ENCODE measurements around the gene IRF7.
A peak's percentile ranks its signal among the peaks of the same experiment; 100 is the strongest.

GRCh38 chr11:636511-637332, 21.0 kb upstream of the IRF7 start, which contains the start of gene DRD4:
- no peak for TF ChIP-seq CTCF (conservative IDR thresholded peaks at IDR 0.05 in 1 of 2, IDR thresholded peaks at IDR 0.05 in 1 of 2; ENCODE audit: extremely low read depth in 1 of 2, insufficient read depth in 1 of 2, low read depth in 1 of 2, low read length in 2 of 2)
- TF ChIP-seq EZH2 (IDR thresholded peaks at IDR 0.05; ENCODE audit: borderline replicate concordance, low read length), result peak; percentile 1

Data from mammary epithelial cell (primary cell).